HEK293 (cell line): ENCODE measurements around the gene LCN1.

ENCODE experiments used
- CTCF ChIA-PET: fragments of 350-600 bp; formaldehyde crosslinking; extraction: SDS; loops from one replicate; lab custom pipeline; 2021; ENCODE audit warnings: antibody characterized with exemption; lab: Yijun Ruan, JAX
- POLR2A ChIA-PET: fragments of 300-600 bp; formaldehyde crosslinking; extraction: SDS; loops from one replicate; lab custom pipeline; 2020; ENCODE audit warnings: antibody characterized with exemption, inconsistent platforms; lab: Yijun Ruan, JAX
- H3K27ac ChIP-seq: fragments of 200-500 bp; sonication (Bioruptor generic); 2 replicates; pipeline ENCODE4 v1.5.1; 2014; ENCODE audit warnings: low read depth, low read length, control low read depth, inconsistent platforms; ENCODE audit errors: extremely low read depth
- H3K36me3 ChIP-seq, 2 experiments: fragments of 200-500 bp in 1 of 2; sonication (Bioruptor generic) in 1 of 2; 1 replicate in 1 of 2; 2 replicates in 1 of 2; pipeline ENCODE4 v1.5.1; 2014 to 2017; ENCODE audit warnings: inconsistent platforms in 2 of 2, low read length in 2 of 2; ENCODE audit not compliant: control insufficient read depth in 2 of 2, insufficient read depth in 1 of 2
- H3K4me1 ChIP-seq: fragments of 200-500 bp; sonication (Bioruptor generic); 2 replicates; pipeline ENCODE4 v1.5.1; 2014; ENCODE audit warnings: mild to moderate bottlenecking, low read length, inconsistent platforms; ENCODE audit not compliant: control insufficient read depth, insufficient read depth
- H3K4me3 ChIP-seq: 2 replicates; pipeline ENCODE4 v1.5.1; 2011; ENCODE audit warnings: low read depth, mild to moderate bottlenecking, control low read depth, low read length, moderate library complexity
- H3K9me3 ChIP-seq: fragments of 200-500 bp; sonication (Bioruptor generic); 2 replicates; pipeline ENCODE4 v1.5.1; 2014; ENCODE audit warnings: low read depth, low read length, inconsistent platforms; ENCODE audit not compliant: control insufficient read depth, insufficient read depth
- BCL11A ChIP-seq: fragments of 450-650 bp; formaldehyde crosslinking; IDR thresholded peaks from 2 replicates; pipeline ENCODE4 v1.5.1; 2016; ENCODE audit warnings: low read depth, missing biosample characterization, missing genetic modification characterization
- HOXC10 ChIP-seq: sonication (generic); formaldehyde crosslinking; IDR thresholded peaks from 2 replicates; pipeline ENCODE4 v1.8.1; 2023; ENCODE audit warnings: mild to moderate bottlenecking, missing genetic modification reagents
- OSR2 ChIP-seq: fragments of 450-650 bp; formaldehyde crosslinking; IDR thresholded peaks from 2 replicates; pipeline ENCODE4 v1.5.1; 2016; ENCODE audit warnings: missing biosample characterization, missing genetic modification characterization
- SCRT1 ChIP-seq: fragments of 450-650 bp; formaldehyde crosslinking; IDR thresholded peaks from 2 replicates; pipeline ENCODE4 v1.5.1; 2016; ENCODE audit warnings: missing biosample characterization, missing genetic modification characterization, borderline replicate concordance
- SCRT2 ChIP-seq: fragments of 450-650 bp; formaldehyde crosslinking; IDR thresholded peaks from 2 replicates; pipeline ENCODE4 v1.5.1; 2016; ENCODE audit warnings: missing biosample characterization, missing genetic modification characterization
- ZBTB8A ChIP-seq: fragments of 450-650 bp; formaldehyde crosslinking; IDR thresholded peaks from 2 replicates; pipeline ENCODE4 v1.5.1; 2016; ENCODE audit warnings: missing biosample characterization, missing genetic modification characterization
- ZIC2 ChIP-seq: fragments of 450-650 bp; formaldehyde crosslinking; IDR thresholded peaks from 2 replicates; pipeline ENCODE4 v1.5.1; 2016; ENCODE audit warnings: missing biosample characterization, missing genetic modification characterization
- ZNF24 ChIP-seq: fragments of 450-650 bp; formaldehyde crosslinking; IDR thresholded peaks from 2 replicates; pipeline ENCODE4 v1.5.1; 2016; ENCODE audit warnings: missing biosample characterization, missing genetic modification characterization
- ZNF37A ChIP-seq: fragments of 450-650 bp; IDR thresholded peaks from 2 replicates; pipeline ENCODE4 v1.5.1; 2018; ENCODE audit warnings: missing biosample characterization, missing genetic modification characterization
- ZNF423 ChIP-seq: fragments of 450-650 bp; formaldehyde crosslinking; IDR thresholded peaks from 2 replicates; pipeline ENCODE4 v1.5.1; 2016; ENCODE audit warnings: missing biosample characterization, missing genetic modification characterization
- ZNF48 ChIP-seq: fragments of 450-650 bp; formaldehyde crosslinking; IDR thresholded peaks from 2 replicates; pipeline ENCODE4 v1.5.1; 2016; ENCODE audit warnings: missing biosample characterization, missing genetic modification characterization
- ZNF510 ChIP-seq: fragments of 450-650 bp; formaldehyde crosslinking; IDR thresholded peaks from 2 replicates; pipeline ENCODE4 v1.5.1; 2018; ENCODE audit warnings: mild to moderate bottlenecking, missing genetic modification characterization, missing biosample characterization; ENCODE audit not compliant: insufficient replicate concordance
- TF ChIP-seq, protein P1 (sequence below): fragments of 450-650 bp; formaldehyde crosslinking; IDR thresholded peaks from 2 replicates; pipeline ENCODE4 v1.5.1; 2016; ENCODE audit warnings: missing biosample characterization, missing genetic modification characterization
- TF ChIP-seq, protein P2 (sequence below): fragments of 450-650 bp; formaldehyde crosslinking; IDR thresholded peaks from 2 replicates; pipeline ENCODE4 v1.5.1; 2016; ENCODE audit warnings: missing biosample characterization, missing genetic modification characterization
- TF ChIP-seq, protein P3 (sequence below): fragments of 450-650 bp; formaldehyde crosslinking; IDR thresholded peaks from 2 replicates; pipeline ENCODE4 v1.5.1; 2016; ENCODE audit warnings: missing biosample characterization, missing genetic modification characterization, low read depth
- TF ChIP-seq, protein P4 (sequence below): fragments of 450-650 bp; formaldehyde crosslinking; IDR thresholded peaks from 2 replicates; pipeline ENCODE4 v1.5.1; 2016; ENCODE audit warnings: missing biosample characterization, missing genetic modification characterization

LCN1 gene

DNA sequence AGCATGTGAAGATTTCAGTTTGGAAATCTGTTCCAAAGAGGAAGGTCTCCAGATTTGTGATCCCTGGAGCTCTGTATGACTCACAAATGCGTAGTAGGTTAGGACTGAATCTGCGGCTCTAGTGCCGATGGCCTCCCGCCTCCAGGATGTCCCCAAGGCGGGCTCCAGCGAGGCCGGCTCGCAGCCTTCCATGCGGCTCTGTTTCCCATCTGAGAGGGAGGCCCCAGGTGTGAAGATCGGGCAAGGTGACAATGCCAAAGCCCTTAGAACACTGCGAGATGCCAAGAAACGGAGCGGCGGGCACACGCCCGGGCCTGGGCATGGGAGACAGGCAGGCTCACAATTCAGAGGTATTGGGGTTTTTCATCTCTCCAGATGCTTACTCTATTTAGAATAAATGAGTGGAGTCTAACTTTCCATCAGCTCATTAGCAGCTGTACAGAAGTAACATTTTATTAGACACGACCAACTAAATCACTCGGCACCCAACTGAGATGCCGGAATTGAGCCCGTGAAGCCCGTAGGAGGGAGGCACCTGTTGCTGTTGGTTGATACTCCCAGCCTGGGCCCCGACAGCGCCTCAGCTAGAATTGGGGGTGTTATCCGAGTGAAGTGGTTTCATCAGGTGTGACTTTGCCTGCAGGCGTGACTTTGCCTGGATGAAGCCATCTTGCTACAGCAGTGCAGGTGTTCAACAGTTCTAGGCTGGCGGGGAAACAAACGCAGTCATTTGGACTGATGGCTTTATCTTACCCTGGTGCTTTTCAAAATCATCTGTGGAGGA is 28.2 kb upstream of the LCN1 start:
- Histone ChIP-seq H3K27ac (no peak overlapping the region), H3K4me1 (0 out of 2 replicates have a peak, but pooled peaks cover 2% of the 10 kb centered on the region), H3K4me3 (no peak overlapping the region), H3K36me3 (peaks cover 0 to 10% of the 10 kb centered on the region in 2 experiments; a peak in 1 of 3 replicates), H3K9me3 (no peaks in the 10 kb centered on the region)
- CTCF ChIA-PET = no interaction called here
- TF ChIP-seq SCRT2 = peak; percentile 97
- TF ChIP-seq ZNF24 (tag by site-specific recombination) = no peak
- peak; percentile 89 for TF ChIP-seq SCRT1 (tag by site-specific recombination)
- no peak for TF ChIP-seq ZNF510 (tag by site-specific recombination)
- no peak for TF ChIP-seq HOXC10
- peak; percentile 65 for TF ChIP-seq ZIC2 (tag by site-specific recombination)
- TF ChIP-seq ZBTB8A (tag by site-specific recombination) = peak; percentile 50
- TF ChIP-seq, protein P1, sequence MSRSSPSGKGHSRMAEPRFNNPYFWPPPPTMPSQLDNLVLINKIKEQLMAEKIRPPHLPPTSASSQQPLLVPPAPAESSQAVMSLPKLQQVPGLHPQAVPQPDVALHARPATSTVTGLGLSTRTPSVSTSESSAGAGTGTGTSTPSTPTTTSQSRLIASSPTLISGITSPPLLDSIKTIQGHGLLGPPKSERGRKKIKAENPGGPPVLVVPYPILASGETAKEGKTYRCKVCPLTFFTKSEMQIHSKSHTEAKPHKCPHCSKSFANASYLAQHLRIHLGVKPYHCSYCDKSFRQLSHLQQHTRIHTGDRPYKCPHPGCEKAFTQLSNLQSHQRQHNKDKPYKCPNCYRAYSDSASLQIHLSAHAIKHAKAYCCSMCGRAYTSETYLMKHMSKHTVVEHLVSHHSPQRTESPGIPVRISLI = 0 out of 2 replicates have a peak, but pooled peaks have one; percentile 37
- no peak for TF ChIP-seq OSR2 (tag by site-specific recombination)
- TF ChIP-seq, protein P2, sequence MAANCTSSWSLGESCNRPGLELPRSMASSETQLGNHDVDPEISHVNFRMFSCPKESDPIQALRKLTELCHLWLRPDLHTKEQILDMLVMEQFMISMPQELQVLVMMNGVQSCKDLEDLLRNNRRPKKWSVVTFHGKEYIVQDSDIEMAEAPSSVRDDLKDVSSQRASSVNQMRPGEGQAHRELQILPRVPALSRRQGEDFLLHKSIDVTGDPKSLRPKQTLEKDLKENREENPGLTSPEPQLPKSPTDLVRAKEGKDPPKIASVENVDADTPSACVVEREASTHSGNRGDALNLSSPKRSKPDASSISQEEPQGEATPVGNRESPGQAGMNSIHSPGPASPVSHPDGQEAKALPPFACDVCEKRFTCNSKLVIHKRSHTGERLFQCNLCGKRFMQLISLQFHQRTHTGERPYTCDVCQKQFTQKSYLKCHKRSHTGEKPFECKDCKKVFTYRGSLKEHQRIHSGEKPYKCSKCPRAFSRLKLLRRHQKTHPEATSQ (tag by site-specific recombination) = no peak
- TF ChIP-seq, protein P3, sequence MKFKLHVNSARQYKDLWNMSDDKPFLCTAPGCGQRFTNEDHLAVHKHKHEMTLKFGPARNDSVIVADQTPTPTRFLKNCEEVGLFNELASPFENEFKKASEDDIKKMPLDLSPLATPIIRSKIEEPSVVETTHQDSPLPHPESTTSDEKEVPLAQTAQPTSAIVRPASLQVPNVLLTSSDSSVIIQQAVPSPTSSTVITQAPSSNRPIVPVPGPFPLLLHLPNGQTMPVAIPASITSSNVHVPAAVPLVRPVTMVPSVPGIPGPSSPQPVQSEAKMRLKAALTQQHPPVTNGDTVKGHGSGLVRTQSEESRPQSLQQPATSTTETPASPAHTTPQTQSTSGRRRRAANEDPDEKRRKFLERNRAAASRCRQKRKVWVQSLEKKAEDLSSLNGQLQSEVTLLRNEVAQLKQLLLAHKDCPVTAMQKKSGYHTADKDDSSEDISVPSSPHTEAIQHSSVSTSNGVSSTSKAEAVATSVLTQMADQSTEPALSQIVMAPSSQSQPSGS (tag by site-specific recombination) = no peak
- no peak for TF ChIP-seq ZNF423 (tag by site-specific recombination)
- TF ChIP-seq BCL11A (tag by site-specific recombination) = no peak
- no peak for TF ChIP-seq ZNF48 (tag by site-specific recombination)
- POLR2A ChIA-PET = interaction anchor here (0.7 kb wide), 1 partner anchor 55 kb away, joined by 4 read pairs; no protein-coding TSS in a partner anchor

DNA sequence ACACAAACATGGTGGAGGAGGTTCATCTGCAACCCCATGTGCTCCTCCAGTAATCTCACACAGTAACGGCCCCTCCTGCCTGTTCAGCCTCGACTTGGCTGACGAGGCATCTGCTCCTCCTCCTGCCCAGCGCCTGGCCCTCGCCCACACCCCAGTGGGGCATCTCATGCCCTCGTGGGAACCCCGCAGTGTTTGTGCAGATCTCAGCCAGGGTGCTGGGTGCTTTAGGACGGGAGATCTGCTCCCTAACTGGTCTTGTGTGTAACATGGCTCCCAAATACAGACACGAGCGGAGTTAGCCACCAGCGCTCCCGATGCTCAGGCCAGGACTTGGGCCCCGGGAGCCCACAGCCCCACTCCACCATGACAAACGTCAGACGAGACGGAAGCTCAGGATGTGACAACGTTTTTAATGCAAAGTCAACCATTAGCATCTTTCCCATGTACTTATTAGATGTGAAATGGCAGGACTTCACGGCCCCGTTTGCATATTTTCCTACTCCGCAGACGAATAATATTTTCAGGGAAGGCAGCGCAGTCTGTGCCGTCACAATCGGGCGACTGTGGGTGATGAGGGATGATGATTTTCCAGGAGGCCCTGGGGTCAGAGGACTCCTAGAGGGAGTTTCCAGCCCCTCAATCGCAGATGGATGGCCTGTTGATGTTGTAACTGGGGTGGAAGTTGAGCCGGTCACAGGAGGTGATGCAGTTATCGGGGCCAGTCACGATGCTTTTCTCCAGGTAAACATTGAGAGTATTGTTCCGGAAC is 26.3 kb upstream of the LCN1 start:
- ChIA-PET POLR2A (no interaction called here), CTCF (interaction anchor here (1.1 to 1.2 kb wide), 2 partner anchors 10 to 15 kb away, joined by 7 to 8 read pairs; no protein-coding TSS in a partner anchor)
- no peak overlapping the region for H3K4me3 ChIP-seq
- H3K27ac ChIP-seq = no peak overlapping the region
- no peaks in the 10 kb centered on the region for H3K36me3 ChIP-seq
- TF ChIP-seq ZNF37A (tag by site-specific recombination) = no peak
- TF ChIP-seq, protein P4, sequence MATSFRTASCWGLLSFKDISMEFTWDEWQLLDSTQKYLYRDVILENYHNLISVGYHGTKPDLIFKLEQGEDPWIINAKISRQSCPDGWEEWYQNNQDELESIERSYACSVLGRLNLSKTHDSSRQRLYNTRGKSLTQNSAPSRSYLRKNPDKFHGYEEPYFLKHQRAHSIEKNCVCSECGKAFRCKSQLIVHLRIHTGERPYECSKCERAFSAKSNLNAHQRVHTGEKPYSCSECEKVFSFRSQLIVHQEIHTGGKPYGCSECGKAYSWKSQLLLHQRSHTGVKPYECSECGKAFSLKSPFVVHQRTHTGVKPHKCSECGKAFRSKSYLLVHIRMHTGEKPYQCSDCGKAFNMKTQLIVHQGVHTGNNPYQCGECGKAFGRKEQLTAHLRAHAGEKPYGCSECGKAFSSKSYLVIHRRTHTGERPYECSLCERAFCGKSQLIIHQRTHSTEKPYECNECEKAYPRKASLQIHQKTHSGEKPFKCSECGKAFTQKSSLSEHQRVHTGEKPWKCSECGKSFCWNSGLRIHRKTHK = no peak
- H3K4me1 ChIP-seq = 0 out of 2 replicates have a peak, but pooled peaks cover 2% of the 10 kb centered on the region
- H3K9me3 ChIP-seq = no peaks in the 10 kb centered on the region
